Measurements from ENCODE around the gene NXN.
"Not testable (repeated sequence)": the region's sequence is repeated elsewhere in the genome, so short reads cannot be mapped to it uniquely, and the experiment has no call there.

Gene NXN

GRCh38 chr17:753418-753817 is 226.2 kb downstream of the NXN start:
- FAIRE-seq: no peak

GRCh38 chr17:752620-753219 is 226.9 kb downstream of the NXN start:
- FAIRE-seq: no peak

- FAIRE-seq: no peak
Measured at GRCh38 chr17:752002-752619, 227.5 kb downstream of the NXN start, which contains the start of gene GEMIN4. Gene GEMIN4 (minus strand): TSS chr17:752264. CDS start chr17:752142, 122 bp downstream.

GRCh38 chr17:751269-752001 is 228.1 kb downstream of the NXN start:
- no peak for FAIRE-seq

GRCh38 chr17:750431-751037 is 229.0 kb downstream of the NXN start:
- FAIRE-seq: no peak

- FAIRE-seq: not testable (repeated sequence)
Measured at GRCh38 chr17:749359-749758, 230.2 kb downstream of the NXN start.

All from colon (tissue), 2 donors.